Suppressor macrophage (primary cell): ENCODE results near the gene THBS3.
"Not testable (repeated sequence)": the region's sequence is repeated elsewhere in the genome, so short reads cannot be mapped to it uniquely, and the experiment has no call there.

Experiments used
- DNase-seq, 4 experiments: peaks; one replicate each; pipeline ENCODE4 v3.0.0-alpha.2; 2020 to 2022

Gene THBS3

DNA sequence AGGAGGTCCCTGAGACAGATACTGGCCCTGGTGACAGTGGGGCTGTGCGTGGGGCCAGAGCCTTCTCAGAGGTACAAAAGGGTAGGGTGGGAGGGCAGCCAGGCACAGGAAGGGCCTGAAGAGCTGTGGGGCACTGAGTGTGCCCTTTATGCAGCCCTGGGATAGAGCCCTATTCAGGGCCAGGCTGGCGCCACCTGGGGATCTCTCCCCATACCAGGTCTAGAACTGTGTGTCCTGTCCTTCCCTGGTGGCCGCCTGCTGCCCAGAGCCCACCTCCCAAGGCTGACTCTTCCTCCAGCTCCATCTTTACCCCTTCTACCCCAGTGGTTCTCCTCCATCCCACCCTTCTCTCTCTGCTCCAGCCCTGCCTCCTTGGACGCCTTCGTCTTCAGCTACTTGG, 25.8 kb upstream of the THBS3 start:
- not testable (repeated sequence) for DNase-seq

DNA sequence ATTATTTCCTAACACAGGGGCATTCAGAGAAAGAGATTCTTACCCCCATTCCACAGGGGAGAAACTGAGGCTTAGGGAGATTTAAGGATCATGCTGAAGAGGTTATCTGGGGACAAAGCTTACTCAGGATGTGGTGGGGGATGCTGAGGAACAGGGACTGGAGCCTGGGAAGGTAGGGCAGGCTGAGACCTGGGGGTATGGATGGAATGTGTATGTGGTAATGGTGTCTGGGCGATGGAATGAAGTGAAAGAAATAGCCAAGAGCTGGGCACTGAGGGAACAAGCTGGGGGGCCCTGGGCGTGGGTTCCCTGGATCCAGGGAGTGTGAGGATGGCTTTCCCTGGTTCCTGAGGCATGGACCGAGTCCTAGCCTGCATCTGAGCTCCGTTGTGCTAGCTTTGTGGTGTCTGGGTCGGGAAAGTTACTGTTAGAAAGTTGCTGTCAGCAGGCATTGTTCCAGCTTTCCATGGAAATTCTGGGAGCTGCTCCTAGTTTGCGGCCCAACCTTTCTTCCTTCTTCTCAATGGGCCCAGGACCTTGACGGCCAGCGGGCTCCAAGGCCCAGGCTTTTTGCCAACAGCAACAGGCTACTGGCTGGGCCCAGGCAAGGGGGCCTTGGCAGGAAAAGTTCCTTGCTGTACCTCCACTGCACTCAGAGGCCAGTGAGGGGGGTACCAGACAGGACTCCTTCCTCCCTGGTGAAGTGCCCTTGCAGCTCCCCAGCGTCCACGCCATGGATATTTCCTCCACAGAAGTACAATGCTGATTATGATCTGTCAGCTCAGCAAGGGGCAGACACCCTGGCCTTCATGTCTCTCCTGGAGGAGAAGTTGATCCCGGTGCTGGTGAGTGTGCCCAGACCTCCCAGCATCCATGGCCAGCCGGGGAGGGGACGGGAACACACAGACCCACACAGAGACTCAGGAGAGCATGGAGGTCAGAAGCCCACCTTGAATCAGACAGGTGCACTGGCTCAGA, 24.6 kb upstream of the THBS3 start:
- DNase-seq: not testable (repeated sequence)

GRCh38 chr1:155231302-155231701, 23.6 kb upstream of the THBS3 start:
- DNase-seq: not testable (repeated sequence)

- no peak for DNase-seq
Observed at GRCh38 chr1:155228096-155228427, 20.4 kb upstream of the THBS3 start.

- peak; percentile 98 to 99 (median 98) for DNase-seq
Observed at GRCh38 chr1:155227261-155228095, 19.8 kb upstream of the THBS3 start.

DNA sequence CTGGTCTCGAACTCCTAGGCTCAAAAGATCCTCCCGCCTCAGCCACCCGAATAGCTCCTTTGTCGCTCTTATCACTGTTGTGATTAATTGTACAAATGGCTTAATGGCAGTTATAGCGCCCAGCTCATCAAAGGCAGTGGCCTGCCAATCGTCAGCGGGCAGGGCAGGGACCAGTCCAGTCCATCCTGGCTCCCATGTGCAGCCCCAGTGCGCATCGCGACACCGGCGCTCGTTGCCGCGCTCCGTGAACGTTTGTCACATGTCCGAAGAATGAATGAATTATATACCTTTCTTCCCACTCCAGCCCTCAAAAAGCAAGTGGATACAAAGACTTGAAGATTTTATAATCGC, 19.2 kb upstream of the THBS3 start:
- DNase-seq: peak; percentile 65 to 73 (median 68)

DNA sequence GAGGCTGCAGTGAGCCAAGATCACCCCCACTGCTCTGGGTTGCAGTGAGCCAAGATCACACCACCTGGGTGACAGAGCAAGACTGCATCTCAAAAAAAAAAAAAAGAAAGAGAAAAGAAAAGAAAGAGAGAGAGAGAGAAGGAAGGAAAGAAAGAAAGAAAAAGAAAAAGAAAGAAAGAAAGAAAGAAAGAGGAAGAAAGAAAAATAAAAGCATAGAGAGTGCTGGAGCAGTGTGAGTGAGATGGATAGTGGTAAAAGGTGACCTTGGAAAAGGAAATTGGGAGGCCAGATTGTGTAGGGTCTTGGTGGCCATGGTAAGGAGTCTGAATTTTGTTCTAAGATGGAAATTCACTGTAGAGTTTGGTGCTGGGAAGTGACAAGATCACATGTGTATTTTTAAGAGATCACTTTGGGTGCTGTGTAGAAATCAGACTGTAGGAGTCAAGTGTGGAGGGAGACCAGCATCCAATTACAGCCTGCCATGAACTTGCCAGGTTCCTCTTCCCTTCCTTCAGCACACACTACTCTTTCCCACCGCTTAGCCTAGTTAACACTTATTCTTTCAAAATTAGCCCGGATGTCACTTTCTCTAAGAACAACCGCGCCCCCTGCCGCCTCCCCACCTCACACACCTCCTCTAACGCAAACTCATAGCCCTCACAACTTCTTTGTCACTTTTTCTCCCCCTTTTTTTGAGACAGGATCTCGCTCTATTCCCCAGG, 18.7 kb upstream of the THBS3 start:
- peak; percentile 80 to 92 (median 91) for DNase-seq

DNA sequence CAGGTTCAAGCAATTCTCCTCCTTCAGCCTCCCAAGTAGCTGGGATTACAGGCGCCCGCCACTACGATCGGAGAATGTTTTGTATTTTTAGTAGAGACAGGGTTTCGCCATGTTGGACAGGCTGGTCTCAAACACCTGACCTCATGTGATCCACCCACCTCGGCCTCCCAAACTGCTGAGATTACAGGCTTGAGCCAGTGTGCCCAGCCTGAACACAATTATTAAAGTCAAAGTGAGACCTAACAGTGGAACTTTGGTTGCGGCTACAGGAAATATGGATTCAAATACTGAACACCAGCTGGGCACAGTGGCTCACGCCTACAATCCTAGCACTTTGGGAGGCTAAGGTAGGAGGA, 17.7 kb upstream of the THBS3 start:
- peak in 2 of 4 experiments; percentile 7 to 11 for DNase-seq

- DNase-seq: peak; percentile 29 to 69 (median 62)
Observed at GRCh38 chr1:155223047-155223446, 15.3 kb upstream of the THBS3 start.

DNA sequence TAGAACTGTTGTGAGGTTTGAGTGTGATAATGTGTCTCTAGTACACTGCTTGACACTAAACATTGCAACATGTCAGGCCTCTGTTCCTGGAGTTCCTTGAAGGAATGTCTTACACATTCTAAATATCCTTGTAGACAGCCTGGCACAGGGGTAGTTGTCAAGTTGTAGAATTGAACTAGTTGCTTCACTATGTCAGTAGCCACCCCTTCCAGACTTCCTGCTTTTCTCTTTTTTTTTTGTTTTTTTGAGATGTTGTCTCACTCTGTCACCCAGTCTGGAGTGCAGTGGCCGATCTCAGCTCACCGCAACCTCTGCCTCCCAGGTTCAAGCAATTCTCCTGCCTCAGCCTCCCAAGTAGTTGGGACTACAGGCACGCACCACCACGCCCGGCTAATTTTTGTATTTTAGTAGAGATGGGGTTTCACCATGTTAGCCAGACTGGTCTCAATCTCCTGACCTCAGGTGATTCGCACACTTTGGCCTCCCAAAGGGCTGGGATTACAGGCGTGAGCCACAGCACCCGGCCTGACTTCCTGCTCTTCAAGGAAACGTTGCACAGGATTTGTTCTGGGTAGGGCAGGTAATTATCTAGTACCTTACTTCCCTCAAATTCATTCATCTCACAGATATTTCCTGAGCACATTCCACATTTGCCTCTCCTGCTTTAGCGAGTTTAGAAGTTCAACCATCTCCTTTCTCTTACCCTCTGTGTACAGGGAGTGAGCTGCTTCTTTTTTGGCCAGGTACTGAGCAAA, 12.7 kb upstream of the THBS3 start:
- peak; percentile 14 to 56 (median 41) for DNase-seq

DNA sequence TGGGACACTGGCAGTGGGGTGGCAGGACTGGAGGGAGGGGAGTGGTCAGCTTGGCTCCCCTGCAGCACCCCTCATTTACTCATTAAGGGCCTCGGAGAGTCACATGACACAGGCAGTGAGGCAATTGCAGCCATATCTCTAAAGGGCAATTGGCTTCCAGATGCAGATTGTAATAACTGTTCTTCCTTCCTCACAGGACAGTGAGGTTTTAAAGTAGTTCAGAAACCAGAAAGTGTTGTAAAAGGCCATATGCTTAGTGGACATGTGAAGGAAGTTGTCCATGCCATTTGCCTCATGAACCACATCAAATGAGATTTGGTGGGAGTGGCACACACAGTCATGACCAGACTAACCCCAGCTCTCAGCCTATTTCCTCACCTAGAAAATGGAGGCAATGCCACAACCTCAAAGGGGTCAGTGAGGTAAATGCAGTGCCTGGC, 11.9 kb upstream of the THBS3 start:
- peak; percentile 58 to 84 (median 76) for DNase-seq

DNA sequence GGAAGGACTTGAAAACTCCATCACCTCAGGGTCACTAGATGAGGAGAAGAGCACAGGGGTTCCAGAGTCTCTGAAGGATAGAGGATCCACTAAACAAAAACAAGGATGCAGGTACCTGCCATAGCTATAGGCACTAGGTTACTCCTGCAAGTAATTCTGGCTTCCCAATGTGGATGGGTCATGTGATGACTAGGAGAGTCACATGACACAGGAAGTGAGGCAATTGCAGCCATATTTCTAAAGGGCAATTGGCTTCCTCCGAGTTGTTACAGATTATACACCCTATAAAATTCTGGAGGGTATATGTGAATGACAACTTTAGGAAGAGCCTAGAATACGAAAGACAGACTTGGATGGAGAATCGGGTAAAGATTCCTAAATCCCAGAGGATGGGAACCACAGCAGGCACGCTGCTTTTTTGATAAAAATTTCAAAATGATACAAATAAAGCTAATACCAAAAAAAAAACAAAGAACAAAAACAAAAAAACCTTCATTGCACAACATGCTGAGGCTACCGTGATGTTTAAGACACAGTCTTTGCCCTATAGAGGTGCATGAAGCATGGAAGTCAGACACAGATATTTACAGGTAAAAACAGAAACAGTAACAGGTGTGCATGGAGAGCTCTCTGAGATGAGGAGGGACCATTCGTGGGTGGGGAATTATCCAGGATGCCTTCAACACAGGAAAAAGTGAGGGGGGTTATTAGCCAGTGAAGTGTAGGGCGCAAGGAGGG, 11.3 kb upstream of the THBS3 start:
- DNase-seq: peak; percentile 63 to 73 (median 70)

- not testable (repeated sequence) for DNase-seq
Observed at GRCh38 chr1:155214702-155215101, 7.0 kb upstream of the THBS3 start.

- not testable (repeated sequence) for DNase-seq
Observed at GRCh38 chr1:155212051-155212440, 4.3 kb upstream of the THBS3 start.

DNA sequence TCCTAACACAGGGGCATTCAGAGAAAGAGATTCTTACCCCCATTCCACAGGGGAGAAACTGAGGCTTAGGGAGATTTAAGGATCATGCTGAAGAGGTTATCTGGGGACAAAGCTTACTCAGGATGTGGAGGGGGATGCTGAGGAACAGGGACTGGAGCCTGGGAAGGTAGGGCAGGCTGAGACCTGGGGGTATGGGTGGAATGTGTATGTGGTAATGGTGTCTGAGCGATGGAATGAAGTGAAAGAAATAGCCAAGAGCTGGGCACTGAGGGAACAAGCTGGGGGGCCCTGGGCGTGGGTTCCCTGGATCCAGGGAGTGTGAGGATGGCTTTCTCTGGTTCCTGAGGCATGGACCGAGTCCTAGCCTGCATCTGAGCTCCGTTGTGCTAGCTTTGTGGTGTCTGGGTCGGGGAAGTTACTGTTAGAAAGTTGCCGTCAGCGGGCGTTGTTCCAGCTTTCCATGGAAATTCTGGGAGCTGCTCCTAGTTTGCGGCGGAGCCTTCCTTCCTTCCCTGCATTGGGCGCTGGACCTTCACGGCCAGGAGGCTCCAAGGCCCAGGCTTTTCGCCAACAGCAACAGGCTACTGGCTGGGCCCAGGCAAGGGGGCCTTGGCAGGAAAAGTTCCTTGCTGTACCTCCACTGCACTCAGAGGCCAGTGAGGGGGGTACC, 3.8 kb upstream of the THBS3 start:
- DNase-seq: not testable (repeated sequence)

DNA sequence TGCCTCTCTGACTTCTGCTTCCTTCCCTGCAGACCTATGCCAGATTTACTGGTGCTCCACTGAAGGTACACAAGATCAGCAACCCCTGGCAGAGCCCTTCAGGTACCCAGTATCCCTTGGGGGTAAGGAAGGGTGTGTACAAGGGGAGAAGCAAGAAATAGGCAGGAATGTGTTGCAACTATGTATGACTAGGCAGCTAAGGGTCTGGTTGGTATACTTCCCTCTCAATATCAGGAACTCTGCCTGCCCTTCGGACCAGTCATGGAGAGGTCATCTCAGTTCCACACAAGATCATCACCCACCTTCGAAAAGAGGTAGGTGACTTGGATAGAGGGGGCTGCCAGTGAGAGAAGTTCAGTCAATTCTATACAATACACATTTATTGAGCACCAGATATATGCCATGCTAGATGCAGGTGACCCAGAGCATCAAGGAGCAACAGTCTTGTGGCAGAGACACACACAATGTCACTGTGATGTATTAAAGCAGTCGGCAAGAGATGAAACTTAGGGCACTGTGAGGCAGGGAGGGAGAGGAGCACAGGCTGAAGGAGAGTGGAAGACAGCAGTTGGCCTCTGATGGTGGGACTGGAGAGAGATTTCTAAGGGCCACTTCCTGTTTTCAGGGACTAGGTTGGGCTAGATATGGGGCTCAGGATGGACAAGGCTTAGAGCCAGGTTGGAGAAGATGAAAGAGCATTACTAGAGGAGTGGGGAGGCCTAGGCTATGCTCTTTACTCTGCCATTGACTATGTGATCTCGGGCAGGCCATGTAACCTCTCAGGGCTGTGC, 2.8 kb upstream of the THBS3 start:
- DNase-seq: peak; percentile 61 to 85 (median 78)

- DNase-seq: no peak
Observed at GRCh38 chr1:155209312-155209721, 1.6 kb upstream of the THBS3 start.

- DNase-seq: peak; percentile 81 to 93 (median 89)
Observed at GRCh38 chr1:155208541-155209311, 1.0 kb upstream of the THBS3 start, which contains the start of gene MTX1. Gene MTX1, plus strand, starts transcription at chr1:155208695. Its CDS starts 110 bp downstream, at chr1:155208805.
